ENCODE results near the gene ELP2.
A peak's percentile ranks its signal among the peaks of the same experiment; 100 is the strongest.
"Not testable (repeated sequence)": the region's sequence is repeated elsewhere in the genome, so short reads cannot be mapped to it uniquely, and the experiment has no call there.

The ELP2 gene

DNA sequence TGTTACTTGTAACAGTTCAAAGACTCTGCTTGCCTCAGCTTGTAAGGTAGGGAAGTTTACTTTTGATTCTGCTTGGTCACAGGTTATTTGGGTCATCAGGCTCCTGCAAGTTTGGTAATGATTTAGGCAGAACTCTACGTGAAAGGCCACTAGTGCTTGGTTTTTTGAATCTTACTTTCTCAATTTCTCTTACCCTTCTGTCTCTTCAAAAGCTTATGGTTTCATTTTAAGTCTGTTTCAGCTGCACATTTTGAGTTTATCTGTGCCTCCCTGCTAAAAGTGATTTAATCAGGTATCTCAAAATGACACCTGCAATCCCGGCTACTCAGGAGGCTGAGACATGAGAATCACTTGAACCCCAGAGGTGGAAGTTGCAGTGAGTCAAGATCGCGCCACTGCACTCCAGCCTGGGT lies 31.3 kb downstream of the ELP2 start:
- no peak for DNase-seq

DNA sequence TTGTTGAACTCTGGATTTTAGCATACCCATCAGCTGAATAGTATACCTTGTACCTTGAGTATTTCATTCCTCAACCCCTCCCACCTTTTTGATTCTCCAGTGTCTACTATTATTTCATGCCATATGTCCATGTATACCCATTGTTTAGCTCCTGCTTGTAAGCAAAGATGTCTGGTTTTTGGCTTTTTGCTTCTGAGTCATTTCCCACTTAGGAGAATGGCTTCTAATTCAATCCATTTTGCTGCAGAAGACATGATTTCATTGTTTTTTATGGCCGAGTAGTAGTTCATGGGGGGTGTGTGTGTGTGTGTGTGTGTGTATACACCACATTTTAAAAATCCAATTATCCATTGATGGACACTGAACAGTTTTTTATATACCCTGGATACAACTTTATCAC lies 33.3 kb downstream of the ELP2 start:
- DNase-seq = no peak

DNA sequence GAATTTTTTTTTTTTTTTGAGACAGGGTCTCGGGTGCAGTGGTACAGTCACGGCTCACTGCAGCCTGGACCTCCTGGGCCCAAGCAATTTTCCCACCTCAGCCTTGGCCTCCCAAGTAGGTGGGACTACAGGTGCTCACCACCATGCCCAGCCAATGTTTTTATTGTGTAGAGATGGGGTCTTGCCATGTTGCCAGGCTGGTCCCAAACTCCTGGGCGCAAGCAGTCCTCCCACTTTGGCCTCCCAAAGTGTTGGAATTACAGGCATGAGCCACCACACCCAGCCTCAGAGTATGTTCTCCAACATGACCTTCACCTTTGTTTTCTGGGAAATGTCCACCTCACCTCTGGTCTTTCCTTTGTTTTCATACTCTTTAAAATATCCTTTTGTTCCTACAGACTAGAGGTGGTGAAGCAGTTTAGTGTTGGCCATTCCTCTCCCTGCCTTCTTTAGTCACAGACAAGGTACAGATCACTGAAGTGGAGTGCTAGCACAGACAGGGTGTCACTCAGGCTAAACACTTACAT lies 38.1 kb downstream of the ELP2 start:
- no peak for DNase-seq

DNA sequence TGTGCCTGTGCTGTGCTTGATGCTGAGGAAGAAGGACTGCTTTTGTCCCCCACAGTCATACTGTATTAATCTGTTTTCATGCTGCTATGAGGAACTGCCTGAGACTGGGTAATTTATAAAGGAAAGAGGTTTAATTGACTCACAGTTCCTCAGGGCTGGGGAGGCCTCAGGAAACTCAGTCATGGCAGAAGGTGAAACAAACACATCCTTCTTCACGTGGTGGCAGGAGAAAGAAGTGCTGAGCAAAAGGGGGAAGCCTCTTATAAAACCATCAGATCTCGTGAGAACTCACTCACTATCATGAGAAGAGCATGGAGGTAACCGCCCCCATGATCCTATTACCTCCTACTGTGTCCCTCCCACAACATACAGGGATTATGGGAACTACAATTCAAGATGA lies 38.6 kb downstream of the ELP2 start:
- DNase-seq = not testable (repeated sequence)

DNA sequence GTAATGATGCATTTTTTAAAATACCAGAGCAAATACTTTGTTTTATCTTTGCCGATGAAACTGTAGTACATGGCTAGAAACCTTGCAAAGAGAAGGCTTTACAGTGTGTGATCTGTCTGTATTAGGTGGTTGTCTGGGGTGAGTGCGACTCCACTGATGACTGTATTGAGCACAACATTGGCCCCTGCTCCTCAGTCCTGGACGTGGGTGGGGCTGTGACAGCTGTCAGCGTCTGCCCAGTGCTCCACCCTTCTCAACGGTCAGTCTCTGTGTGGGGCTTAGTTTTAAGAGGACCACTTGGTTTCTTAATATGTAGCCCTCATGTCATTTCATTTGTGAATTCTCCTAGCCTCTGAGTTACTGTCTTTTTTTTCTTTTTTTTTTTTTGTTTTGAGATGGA lies 40.2 kb downstream of the ELP2 start:
- no peak for DNase-seq

DNA sequence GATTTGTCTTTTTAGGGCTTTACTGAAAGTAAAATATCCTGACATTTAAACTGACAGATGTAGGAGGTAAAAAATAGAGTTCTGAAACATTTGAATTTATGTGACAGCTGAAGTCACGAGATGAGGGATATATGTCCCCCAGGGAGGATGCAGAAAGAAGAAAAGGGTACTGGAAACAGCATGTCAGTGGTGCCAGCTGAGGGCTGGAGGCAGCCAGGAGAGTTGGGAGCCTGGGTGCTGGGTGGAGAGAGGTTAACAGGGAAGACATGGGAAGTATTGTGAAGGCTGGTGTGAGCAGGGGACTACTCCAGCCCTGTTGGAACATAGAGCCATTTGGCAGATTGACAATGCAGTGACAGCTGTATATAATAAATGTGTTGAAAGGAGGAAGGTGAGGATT lies 45.8 kb downstream of the ELP2 start:
- no peak for DNase-seq

DNA sequence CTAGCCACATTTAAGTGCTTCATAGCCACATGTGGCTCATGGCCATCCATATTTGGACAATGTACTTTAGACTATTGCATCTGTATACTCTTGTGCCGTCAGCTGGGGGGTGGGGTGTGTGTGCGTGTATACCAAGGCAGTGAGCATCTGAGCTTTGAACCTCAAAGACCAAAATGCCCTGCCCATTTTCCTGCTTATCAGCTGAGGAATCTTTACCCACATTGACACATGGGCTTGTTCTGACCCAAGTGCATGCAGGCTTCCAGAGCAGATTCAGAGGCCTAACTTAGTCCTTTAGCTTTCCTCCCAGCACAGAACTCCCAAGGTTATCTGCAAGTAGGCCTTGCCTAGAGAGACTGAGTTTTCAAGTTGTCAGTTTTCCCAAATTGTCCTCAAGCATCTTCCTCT lies 46.5 kb downstream of the ELP2 start:
- DNase-seq = no peak

DNA sequence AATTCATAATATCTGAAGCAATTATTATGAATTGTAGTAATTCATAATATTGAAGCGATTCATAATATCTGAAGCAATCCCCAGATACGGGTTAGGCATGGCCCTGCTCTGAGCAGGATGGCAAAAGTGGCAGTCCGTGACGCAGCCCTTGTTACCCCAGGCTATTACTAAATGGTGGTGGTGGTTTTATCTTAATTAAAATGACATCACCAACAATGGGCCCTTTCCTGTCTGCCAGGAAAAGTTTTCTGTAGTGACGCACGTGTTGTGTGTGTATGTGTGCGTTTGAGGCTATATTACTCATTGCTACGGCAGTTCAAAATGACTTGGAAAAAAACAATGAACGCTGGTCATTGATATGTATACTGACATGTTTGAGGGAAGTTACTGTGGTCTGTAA lies 47.0 kb downstream of the ELP2 start:
- no peak for DNase-seq

DNA sequence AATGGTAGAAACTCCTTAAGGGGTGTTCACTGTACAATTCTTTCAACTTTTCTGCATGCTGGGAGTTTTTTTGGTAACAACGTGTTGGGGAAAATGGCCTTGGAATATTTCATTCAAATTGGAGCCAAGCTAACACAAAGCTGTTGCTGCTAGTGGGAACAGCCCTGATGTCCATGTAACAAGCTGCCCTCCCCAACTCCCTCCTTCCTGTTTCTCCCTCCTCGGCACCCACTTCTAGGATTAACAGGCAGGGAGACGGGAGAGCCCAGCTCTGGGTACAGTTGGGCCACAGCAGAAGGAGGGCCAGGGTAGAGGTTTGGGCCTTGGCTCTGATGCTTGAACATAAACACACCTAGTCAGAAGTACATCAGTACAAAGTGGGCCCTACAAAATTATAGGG lies 48.2 kb downstream of the ELP2 start:
- DNase-seq = no peak

DNA sequence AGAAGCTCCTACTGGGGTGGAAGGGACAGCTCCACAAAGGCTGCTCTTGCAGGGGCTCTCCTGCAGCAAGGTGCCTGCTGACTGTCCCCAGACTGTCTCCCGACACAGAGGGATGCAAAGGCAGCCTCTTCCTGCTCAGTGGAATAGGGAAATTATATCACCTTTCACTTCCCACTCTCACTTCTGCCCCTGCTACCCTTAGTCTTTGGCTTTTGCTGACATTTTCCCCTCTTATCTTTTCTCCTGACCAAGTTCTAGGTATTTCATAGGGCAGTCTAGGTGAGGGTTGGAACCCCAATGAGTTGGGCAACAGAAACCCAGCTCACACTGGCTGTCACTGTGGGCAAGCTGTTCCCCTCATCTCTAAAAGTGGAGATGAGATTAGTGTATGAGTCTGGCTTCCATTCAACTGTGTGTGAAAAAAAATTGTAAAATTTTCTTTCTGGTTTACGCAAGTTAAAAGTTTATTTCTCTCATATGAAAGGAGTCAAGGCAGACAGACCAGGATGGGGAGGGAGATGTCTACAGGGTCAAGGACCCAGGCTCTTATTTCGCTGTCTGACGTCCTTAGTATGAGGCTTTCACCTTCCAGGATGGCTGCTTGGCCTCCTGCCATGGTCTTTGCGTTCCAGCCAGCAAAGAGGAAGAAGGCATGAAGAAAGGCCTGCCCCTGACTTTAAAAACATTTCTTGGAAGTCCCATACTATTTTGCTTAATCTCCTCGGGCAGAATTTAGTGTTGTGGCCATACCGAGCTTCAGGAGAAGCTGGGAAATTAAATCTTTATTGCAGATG lies 50.1 kb downstream of the ELP2 start:
- DNase-seq = no peak

DNA sequence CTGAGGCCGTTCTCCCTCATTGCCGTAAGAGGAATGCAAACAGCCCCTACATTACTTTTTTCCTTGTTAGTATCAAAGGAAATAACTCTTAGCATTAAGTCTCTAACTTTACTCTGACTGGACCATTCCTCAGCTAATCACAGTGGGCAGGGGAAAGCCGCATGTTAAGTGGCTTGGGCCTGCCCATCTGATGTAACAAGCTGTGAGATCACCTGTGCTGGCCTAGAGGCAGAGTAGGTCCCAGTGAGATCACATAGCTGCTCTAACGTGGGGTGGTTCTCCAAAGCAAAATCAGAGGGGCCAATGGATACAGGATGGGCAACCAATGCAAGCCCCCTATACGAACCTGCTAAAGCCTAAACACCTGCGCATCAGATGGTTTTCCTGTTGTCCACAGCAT lies 51.7 kb downstream of the ELP2 start:
- DNase-seq = peak; percentile 20

DNA sequence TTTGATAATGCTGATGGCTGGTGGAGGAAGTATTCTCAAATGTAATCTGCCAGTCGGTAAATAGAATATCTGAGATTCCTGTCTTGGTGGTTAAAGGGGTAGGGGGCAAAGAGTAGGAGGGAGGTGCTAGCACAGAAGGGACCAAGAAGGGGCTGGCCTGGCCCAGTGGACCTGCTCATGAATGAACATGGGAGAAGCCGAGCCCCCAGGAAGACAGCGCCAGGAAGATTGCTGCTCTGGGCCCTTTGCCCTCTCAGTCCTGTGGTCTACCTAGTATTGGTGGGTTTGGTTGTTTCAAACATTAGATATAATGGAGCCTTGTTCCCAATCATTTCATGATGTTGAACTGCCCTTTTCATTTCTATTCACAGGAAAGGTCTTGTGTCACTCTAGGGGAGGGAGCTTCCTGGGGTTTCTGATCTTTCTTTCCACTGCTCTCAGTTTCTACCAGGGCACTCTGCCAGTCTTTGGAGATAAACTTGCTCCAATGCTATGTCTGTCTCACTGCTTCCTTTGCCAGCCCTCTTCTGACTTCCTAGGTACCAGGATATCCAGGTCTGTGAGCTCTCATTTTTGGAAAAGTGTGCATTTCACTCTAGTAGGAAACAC lies 52.3 kb downstream of the ELP2 start:
- no peak for DNase-seq

DNA sequence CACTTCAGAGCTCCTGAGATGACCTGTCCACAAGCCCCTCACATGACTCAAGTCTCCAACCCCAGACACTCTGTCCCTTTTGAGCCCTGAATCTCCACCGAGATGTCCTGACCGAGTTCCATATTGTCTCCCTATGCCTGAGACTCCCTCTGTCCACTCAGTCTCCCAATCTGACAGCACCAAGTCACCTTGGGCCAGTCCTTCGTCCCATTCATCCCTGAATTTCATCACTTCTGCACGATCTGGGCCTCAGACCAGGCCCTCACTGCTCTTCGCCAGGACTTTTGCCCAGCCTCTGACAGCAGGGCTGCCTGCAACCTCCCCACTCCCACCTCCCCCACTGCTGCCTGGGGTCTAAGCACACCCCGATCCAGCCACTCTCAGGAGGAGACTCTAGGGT lies 53.3 kb downstream of the ELP2 start:
- DNase-seq = peak; percentile 39

DNA sequence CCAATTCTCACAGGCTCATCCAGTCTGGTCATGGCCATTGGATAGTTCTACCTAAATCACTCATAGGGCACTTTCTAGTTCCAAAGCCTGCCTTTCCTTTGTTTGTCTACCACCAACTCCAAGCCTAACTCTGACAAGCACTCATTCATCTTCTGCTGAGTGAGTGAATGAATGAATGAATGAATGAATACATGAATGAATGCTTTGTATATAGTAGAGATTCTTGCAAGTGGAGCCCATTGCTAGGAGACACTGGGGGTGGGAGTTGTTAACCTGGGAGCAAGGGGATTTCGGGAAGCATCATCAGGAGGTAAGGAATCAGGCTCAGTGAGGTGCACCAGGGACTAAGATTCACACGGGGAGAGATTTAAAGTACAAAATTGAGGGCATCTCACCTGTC lies 54.3 kb downstream of the ELP2 start:
- DNase-seq = no peak

DNA sequence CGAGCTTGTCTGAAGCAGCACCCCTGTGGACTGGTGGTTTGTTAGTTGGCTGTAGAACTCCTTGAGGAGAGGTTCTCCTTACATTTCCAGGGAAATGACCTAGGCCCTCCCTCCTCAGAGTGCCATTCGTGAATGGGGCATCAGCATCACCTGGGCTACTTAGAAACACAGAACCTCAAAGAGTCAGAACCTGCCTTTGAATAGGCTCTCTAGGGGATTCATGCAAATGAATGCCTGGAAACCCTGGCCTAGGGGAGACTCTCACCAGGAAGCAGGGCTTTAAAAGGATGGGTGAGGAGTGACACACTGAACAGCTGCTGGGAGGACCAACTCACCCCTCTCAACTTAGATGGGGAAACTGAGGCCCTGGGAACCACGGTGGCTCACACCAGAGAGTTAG lies 55.5 kb downstream of the ELP2 start:
- DNase-seq = peak; percentile 40

DNA sequence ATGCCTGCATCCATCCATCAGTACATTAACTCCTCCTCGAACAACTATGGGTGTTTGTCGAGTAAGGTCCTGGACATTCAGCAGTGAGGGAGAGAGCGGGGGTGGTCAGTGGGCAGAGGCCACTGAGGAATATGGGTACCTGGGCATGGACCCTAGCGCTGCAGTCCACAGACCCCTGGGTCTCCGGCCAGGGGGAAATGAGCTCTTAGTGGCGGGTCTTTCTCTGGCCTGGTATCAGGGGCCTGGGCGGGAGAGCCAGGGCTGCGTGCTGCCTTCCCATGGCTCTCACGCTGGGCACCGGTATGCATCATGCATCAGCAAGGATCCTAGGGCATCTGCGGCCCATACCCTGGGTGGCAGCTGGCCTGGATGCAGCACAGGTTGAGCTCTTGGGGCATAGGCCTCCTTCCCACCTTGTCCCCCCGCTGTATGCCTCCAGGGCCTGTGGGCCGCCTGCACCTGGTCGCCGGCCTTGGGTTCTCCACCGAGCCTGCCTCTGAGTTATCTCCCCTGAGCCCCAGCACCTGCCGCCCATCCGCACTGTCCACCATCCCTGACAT lies 56.3 kb downstream of the ELP2 start:
- DNase-seq = peak; percentile 28

DNA sequence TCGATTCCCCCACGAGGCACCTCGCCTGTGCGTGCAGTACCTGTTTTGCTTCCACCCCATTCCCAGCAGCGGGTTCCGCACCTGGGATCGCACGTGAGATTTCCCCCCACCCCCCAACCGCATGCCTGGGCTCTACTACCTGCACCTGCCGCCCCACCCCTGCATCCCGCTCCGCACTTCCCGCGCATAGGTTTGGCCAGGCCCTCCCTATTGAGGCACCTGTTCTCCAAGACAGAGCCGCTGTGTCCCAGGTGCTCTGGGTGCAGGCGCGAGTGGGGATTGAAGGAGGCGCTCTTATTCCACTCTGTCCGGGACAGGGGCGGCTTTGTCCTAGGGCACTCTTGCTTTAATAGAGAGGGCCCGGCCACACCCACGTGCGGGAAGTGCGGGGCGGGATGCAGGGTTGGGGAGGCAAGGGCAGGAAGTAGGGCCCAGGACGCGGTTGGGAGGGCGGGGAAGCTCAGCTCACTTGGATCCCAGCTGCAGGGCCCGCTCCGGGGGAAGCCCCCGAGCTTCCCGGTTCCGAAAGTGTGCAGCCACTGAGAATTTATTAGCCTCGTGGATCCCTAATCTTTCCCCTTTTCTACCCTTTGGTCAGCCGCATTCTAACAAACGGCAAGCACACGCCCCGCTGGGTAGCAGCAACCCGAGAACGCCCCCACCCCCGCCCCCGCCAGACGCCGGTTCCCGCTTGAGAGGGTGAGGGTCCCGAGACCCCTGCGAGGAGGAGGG lies 56.9 kb downstream of the ELP2 start:
- peak; percentile 56 for DNase-seq

DNA sequence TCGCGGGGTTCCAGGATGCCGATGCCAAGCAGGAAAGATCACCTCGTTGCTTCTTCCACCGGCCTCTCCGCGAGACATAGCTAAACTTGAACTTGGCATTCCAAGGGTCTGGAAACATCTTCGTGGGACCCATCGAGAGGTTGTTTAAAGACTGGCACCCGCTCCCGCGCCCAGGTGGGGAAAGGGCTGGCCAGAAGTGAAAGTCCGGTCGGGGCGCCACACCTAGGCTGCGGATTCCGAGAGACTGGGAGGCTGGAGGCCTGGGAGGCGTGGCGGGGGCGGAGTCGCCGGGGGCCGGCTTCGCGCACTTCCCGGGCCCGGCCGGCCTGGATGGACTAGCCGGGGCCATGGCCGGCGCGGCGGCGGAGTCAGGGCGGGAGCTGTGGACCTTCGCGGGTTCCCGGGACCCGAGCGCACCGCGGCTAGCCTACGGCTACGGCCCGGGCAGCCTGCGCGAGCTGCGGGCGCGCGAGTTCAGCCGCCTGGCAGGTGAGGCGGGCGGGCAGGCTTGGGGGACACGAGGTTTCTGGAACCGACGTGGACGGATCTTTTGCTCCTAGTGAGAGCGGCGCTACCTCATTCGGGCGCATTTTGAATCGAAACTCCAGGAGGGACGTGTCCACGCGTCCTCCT lies 57.6 kb downstream of the ELP2 start, which contains the start of gene MOCOS:
Gene MOCOS (plus strand): TSS at position 305 of the 633 bp plus-strand sequence. CDS start 43 bp downstream, at position 348.
- peak; percentile 77 for DNase-seq

DNA sequence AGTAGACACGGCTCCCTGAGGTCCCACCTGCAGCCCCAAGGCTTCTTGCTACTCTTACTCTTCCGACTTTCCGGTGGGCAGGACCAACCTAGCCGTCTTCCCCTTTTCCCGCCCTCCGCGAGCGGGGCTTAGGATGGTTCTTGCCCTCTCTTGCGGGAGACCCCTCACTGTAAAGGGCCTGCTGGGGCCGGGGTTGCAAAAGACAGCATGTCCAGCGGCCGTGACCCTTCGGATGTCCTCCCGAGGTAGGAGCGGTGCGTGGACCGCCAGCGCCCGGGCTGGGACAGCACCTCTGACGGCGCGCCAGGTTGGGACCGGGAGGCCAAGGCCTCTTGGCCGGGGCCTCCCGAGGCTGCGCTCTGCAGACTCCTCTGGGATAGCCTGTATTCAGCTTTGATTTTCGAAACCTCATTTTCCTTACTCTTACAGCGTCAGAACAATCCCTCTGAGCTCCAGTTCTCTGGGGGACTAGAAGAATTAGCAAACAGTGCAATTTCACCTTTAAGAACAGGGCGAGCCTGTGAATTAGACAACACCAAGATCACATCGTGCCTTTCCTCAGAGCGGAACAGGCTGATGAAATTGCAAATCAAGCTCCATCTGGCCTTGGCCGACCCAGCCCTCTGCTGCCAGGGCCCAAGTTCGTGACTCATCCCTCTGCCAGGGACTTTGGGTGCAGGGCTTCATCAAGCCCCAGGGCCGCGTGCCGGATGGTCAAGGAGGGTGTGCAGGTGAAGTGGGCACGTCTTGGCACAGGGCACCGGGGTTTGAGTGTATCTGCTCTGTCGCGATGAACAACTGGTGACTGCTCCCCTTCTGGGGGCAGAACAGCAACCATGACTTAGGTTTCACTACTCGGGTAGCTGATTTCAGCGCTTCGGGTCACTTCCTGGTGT lies 58.4 kb downstream of the ELP2 start:
- peak; percentile 54 for DNase-seq

DNA sequence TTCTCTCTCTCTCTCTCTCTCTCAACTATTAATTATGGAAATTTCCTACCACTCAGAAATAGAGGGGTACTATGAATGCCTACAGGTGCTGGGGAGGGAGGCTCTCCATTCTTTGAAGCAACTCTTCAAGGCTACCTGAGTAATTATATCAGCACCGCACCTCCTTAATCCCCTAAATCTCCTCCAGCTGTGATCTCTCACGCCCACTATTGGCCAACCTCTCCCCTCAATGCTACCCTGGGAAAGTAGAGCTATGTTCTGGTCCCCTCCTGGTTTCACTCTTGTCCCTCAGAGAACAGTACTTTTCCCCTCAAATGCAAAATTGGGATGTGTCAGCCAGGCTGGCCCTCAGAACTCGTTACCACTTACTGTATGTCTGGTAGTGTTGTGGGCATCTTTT lies 59.2 kb downstream of the ELP2 start:
- peak; percentile 20 for DNase-seq

DNA sequence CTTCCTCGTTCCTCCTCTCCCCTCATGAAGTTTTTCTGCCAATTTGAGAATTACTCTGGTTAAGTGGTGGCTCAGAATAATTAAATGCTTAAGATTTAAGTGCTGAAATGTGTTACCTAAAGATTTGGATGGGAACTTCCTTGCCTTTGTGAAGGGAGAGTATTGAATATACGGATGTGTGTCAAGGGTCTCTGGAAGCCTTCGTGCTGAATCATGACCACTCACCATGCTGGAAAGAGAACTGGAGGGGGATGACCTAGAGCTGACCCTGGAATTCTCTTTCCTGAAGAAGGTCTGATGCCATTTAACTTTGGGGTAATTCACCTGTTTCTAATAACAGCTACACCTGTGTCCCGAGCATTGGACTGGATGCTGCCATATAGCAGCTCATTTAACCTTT lies 59.8 kb downstream of the ELP2 start:
- no peak for DNase-seq

DNA sequence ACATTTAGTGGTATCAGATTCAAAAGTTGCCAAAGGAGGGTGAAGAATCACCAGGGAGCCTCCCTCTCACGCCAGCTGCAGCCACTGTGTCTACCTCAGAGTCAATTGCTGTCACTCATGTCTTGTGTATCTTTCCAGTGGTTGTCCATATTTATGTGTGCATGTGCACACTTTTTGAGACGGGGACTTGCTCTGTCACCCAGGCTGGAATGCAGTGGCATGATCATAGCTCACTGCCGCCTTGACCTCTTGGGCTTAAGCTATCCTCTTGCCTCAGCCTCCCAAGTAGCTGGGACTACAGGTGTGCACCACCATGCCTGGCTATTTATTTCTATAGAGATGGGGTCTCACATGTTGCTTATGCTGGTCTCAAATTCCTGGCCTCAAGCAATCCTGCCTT lies 61.6 kb downstream of the ELP2 start:
- DNase-seq = peak; percentile 4

All from activated CD8-positive, alpha-beta memory T cell treated with anti-CD3 and anti-CD28 coated beads, Interleukin-2, amount 50 U/mL, for 48 hours (primary cell).